GM18519 (cell line): ENCODE data around the gene AVEN.
"Not testable (repeated sequence)": the region's sequence is repeated elsewhere in the genome, so short reads cannot be mapped to it uniquely, and the experiment has no call there.

Experiments
- ATAC-seq: cut with Tn5 transposase; IDR thresholded peaks from one replicate; pipeline ENCODE4 v1.9.1; 2021; ENCODE audit warnings: mild to moderate bottlenecking, moderate library complexity; ENCODE audit not compliant: unreplicated experiment, low FRiP score

AVEN gene, protein sequence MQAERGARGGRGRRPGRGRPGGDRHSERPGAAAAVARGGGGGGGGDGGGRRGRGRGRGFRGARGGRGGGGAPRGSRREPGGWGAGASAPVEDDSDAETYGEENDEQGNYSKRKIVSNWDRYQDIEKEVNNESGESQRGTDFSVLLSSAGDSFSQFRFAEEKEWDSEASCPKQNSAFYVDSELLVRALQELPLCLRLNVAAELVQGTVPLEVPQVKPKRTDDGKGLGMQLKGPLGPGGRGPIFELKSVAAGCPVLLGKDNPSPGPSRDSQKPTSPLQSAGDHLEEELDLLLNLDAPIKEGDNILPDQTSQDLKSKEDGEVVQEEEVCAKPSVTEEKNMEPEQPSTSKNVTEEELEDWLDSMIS

DNA sequence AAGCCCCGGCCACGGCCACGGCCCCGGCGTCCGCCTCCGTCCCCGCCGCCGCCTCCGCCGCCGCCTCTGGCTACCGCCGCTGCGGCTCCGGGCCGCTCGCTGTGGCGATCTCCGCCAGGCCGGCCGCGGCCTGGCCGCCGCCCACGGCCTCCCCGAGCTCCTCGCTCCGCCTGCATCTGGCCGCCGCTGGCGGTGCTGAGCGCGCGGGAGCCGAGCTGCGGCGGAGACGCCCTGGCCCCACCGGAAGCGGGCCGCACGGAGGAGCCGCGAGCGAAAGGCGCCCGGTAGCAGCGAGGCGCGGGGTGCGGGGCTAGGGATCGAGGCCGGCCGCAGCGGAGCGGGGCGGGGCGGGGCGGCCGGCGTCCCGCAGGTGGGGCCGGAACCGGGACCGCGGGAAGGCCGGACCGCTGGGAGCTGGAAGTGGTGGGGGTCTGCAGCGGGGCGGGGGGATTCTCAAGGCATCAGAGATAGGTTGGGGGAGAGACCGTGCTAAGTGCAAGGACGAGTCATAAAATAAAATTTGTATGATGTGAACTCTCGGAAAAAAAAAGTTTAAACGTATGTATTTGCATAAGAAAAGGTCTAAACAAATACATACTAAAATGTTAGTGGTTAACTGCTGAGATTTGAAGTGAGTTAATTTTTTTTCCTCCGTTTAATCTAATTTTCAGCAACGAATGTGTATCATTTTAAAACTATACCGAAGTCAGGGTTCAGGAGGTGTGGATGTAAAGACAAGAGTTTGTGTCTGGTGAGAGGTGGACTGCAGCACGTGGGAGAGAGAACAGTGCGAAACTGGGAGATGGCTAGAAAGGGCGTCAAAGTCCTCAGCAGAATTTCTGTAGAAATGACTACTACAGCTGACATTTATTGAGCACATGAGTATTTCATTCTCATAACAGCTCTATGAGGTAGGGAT, at the start of gene AVEN:
Gene AVEN (minus strand): TSS at position 334 of the 919 bp plus-strand sequence. CDS start 158 bp downstream, at position 176.
- ATAC-seq = peak; percentile 32

DNA sequence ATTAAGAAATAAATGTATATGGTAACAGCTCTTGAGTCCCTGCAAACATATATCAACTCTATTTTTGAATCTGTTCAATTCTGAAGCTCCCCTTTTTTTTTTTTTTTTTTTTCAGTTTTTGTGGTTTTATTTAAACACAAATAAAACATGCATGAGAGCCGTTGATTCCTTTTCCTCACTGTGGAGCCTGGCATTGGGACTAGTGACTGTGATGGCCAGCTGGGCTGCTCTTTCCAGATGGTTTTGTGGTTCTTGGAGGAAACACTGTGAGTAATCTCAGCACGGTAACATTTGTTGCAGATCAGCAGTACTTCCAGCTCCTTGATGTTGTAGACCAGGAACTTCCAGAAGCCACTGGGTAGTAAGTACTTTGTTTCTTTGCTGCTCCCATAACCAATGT, 46.7 kb upstream of the AVEN start:
- no peak for ATAC-seq

DNA sequence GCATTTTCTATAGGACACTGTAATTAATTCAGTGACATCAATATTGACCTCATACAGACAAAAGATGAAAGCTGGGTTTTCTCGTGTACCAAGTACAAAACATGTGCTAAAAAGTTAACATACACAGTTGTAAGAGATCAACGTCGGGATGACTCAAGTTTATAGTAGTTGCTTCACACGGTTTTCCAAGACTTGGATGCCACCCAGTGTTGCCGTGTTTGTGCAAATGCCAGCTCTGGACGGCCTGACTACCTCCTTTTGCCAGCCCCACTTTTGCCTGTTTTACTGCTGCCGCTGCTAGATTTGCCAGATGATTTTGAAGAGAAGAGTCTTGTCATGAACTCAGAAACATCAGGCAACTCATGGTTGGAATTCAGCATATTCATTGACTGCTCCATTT, 45.1 kb upstream of the AVEN start:
- no peak for ATAC-seq

DNA sequence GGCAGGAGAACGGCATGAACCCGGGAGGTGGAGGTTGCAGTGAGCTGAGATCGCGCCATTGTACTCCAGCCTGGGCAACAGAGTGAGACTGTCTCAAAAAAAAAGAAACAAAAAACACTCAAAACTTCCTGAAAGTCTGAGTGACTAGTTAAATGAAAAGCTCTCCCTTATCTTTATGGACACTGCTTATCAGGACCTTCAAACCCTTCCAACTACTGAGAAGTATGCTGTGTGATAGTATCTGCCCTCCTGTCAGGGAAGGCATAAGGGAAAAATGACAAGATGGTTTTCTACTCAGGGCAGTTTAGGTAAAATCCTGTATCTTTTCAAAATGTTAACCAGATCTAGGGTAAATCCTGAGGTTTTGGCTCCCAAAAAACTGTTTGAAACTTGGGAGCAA, 40.9 kb upstream of the AVEN start:
- no peak for ATAC-seq

DNA sequence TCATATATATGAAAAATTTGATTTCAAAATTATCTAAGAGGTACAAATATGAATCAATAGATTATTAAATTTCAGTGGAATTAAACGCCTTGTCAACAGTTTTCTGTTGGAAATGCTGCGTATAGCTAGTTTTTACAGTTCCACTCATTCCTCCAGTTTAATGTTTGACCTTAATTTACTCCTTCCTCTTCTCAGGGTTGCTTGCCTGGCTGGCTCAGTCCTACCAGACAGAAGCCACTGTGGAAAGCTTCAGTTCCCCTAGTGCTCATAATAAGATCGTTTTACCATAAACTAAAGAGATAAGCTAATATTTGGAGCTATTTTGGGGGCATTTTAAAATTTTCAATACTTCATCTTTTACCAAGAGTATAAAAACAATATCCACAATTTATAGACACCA, 39.9 kb upstream of the AVEN start:
- ATAC-seq = no peak

DNA sequence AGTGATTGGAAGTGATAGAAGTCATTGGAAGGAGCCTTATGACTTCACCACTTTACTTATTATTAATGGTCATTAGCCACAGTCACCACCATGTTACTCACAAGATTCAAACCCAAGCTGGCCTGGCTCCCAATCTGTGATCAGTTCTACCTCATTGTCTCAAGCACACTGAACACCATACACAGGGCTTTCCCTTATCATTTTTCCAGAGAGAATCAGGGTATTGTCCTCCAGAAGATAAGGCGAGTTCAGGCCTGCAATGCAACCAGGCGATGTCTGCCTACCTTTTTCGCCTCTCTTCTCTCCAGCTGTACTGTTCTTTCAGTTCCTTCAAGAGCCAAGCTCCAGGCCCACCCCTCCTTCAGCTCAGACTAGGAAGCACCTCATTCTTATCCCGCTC, 37.8 kb upstream of the AVEN start:
- no peak for ATAC-seq

DNA sequence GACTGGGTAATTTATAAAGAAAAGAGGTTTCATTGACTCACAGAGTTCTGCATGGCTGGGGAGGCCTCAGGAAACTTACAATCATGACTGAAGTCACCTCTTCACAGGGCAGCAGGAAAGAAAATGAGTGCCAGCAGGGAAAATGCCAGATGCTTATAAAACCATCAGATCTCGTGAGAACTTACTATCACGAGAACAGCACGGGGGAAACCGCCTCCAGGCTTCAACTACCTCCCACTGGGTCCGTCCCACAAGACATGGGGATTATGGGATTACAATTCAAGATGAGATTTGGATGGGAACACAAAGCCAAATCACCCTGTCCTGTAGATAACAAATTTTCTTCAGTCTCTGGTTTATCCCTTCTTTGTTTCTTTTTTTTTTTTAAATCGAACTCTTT, 31.0 kb upstream of the AVEN start:
- no peak for ATAC-seq

DNA sequence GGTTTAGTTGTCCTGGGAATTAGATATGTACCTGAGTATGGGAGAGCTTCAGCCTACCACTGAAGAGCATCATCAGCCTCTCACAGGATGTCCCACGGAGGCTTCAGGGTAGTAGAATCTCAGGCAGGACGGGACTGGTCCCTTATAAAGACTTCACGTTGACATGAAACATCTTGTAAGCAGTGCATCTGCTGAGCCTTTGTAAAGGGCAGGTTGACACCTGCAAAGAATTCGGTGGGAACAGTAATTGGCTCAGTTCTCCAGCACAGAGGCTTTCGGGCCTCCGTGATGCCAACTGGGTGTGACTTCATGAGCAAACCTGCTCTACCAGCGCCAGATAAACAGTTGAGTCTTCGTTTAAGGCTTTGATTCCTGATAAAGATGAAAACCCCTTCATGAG, 26.9 kb upstream of the AVEN start:
- ATAC-seq = no peak

DNA sequence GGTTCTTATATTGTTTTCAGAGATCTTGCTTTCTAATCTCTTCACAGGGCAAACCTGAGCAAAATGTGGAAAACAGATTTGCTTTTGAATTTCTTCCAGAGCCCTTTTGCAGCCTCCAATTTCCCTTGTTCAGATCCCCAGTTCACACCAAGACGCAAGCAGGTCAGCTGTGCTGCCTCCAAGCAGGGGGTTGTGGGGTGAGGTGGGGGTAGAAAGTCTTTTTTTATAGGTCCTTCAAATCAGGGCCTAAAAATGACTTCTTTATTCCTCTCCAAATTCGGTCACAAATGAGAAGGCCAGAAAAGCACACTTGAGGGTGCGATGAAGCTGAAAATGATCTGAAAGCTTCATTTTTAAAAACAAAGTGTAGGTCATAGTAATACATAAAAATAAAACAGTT, 26.3 kb upstream of the AVEN start:
- ATAC-seq = no peak

DNA sequence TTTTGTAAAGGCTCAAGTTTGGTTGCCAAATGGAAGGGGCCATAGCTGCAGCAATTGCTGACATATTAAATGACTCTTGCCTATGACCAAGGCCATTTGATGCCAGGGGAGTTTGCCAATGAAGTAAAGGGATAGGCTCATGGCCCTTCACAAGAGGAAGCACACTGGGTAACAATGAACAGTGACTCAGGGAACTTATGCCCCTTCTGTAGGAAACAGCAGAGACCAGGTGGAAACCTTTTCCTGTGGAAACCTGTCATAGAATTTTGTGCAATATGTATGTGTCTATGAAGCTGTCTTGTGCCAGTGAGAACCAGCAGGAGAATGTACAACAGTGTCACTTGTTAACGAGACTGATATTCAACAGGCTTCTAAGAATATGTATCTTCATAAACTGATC, 25.4 kb upstream of the AVEN start:
- no peak for ATAC-seq

DNA sequence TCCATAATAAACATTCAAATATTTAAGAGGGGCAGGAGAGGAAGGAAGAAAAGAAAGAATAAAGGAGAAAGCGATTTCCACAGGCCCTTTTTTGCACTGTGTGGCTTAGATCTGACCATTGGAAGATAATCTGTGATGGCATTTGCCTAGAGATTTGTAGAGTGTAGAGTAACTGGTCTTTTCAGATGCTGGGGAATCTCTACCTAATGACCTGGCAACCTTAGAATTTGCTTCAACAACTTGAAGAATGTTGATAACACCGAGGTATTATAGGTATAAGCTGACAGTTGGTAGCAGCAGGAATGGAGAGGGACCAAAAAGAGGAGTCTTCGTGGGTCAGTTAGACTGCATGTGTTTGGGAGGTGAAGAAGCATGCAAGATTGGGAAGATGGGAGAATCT, 20.9 kb upstream of the AVEN start:
- ATAC-seq = no peak

DNA sequence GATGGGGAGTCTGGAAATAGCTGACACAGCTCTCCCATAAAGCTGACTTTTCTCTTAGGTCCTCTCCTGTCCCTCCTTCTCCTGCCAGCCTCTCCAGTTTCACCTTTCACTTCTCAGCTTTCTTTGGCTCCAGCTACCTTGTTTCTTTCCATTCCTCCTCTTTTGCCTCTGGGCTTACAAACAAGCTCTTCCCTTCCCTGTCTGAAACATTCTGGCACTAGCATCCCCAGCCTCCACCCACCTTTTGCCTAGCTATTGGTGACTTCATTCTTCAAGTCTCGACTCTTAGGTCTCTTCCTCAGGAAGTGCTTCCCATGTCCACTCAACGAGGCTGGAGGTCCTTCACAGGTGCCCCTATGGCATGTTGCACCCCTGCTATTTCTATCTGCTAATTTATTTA, 20.5 kb upstream of the AVEN start:
- ATAC-seq = no peak

DNA sequence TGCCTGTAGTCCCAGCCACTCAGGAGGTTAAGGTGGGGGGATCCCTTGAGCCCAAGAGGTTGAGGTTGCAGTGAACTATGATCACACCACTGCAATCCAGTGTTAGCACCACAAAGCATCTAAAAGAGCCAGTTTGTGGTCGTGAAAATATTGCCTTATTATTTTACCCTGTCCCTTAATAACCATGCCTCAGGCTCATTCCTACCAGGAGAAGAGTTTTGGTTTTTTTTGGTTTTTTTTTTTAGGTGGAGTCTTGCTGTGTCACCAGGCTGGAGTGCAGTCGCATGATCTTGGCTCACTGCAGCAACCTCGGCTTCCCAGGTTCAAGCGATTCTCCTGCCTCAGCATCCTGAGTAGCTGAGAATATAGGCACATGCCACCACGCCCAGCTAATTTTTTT, 17.9 kb upstream of the AVEN start:
- no peak for ATAC-seq

DNA sequence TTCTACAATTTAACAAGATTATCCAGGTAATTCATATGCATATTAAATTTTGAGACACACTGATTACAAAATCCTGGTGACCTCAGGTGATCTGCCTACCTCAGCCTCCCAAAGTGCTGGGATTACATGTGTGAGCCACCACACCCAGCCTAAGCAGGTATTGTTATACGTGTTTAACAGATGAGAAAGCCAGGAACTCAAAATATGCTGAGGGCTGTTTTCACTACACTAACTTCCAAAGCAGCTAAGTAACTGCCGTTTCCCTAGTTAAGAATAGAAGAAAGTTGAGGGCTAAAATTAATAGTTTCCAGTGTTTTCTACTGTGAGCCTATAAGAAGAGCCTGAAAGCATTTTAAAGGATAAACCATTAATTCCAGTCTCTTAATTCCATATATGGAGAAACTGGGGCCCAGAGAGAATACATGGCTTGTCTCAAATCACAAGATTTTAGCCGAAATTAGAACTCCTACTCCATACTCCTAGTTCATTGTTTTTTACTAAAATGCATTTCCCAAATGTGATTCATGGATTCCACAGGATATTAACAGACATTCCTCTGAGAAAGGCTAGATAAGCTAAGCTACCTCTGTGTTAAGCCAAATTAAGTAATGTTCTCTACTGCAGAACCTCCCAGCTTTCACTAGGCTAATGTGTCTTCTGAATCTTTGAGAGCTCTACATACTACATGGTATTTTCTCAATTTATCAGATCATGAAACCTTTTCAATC, 17.0 kb upstream of the AVEN start:
- ATAC-seq = no peak

DNA sequence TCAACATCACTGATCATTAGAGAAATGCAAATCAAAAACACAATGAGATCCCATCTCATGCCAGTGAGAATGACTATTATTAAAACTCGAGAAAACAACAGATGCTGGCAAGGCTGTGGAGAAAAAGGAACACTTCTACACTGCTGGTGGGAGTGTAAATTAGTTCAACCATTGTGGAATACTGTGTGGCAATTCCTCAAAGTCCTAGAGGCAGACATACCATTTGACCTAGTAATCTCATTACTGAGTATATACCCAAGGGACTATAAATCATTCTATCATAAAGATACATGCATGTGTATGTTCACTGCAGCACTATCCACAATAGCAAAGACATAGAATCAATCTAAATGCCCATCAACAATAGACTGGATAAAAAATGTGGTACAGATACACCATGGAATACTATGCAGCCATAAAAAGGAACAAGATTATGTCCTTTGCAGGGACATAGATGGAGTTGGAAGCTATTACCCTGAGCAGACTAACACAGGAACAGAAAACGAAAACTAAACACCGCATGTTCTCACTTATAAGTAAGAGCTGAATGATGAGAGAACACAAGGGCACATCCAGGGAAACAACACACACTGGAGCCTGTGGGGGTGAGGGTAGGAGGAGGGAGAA, 15.2 kb upstream of the AVEN start:
- ATAC-seq = no peak

DNA sequence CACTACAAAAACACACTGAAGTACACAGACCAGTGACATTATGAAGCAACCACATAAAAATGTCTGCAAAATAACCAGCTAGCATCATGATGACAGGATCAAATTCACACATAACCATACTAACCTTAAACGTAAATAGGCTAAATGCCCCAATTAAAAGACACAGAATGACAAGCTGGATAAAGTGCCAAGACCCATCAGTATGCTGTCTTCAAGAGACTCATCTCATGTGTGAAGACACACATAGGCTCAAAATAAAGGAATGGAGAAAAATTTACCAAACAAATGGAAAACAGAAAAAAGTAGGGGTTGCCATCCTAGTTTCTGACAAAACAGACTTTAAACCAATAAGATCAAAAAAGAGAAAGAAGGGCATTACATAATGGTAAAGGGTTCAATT, 11.4 kb upstream of the AVEN start:
- ATAC-seq = not testable (repeated sequence)

DNA sequence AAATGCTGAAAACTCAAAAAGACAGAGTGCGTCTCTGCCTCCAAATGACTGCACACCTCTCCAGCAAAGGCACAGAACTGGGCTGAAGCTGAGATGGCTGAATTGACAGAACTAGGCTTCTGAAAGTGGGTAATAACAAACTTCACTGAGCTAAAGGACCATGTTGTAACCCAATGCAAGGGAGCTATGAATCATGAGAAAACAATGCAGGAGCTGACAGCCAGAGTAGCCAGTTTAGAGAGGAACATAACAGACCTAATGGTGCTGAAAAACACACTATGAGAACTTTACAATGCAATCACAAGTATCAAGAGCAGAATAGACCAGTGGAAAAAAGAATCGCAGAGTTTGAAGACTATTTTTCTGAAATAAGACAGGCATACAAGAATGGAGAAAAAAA, 10.1 kb upstream of the AVEN start:
- no peak for ATAC-seq

DNA sequence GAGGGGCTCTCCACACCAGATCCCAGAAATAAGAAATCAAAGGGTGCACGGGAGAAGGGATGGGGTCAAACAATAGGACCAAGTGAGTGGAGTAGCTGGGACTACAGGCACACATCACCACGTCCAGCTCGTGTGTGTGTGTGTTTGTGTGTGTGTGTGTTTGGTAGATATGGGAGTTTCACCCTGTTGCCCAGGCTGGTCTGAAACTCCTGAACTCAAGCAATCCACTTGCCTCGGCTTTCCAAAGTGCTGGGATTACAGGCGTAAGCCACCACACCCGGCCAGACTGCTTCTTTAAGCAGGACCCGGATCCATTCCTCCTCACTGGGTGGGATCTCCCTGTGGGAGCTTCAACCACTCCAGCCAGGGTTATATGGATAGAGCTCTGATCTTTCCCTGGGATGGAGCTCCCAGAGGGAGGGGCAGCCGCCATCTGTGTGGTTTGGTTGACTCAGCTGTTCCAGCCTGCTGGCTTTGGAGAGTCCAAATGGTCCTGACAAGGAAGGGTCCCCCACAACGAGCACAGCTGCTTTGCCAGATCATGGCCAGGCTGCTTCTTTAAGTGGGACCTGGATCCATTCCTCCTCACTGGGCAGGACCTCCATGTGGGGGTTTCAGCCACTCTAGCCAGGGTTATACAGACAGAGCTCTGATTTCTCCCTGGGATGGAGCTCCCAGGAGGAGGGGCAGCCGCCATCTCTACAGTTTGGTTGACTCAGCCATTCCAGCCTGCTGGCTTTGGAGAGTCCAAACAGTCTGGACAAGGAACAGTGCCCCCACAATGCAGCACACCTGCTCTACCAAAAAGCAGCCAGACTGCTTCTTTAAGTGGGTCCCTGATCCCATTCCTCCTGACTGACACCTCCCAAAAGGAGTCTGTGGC, 9.1 kb upstream of the AVEN start:
- no peak for ATAC-seq

DNA sequence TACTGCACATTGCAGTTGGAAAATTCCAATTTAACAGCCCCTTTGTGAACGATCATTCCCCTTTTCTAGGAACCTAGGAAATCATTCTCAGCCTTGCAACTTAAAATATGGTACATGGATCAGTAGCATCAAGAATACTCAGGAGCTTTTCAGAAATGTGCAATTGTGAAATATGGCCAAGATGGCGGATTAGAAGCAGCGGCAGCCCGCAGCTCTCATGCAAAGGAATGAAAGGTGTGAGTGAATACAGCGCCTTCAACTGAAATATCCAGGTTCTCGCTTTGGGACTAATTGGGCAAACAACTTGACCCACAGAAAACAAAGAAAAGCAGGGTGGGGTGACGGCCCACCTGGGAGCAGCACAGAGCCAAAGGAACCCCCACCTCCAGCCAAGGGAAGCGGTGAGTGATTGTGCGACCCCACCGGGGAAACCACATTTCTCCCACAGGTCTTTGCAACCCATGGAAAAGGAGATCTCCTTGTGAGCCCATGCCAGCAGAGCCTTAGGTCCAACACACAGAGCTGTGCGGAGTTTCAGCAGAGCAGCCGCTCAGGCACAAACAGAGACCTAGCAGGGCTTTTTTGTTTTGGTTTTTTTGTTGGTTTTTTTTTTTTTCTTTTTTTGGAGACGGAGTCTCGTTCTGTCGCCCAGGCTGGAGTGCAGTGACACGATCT, 7.6 kb upstream of the AVEN start:
- no peak for ATAC-seq
